C4-2B (cell line): Measurements from ENCODE around the gene DCAF6.

Experiments
- H3K27ac ChIP-seq: fragments of 450-650 bp; 2 replicates; pipeline ENCODE4 v1.5.1; 2017
- CTCF ChIP-seq: fragments of 450-650 bp; conservative IDR thresholded peaks from 2 replicates; pipeline ENCODE4 v1.5.1; 2017; ENCODE audit warnings: mild to moderate bottlenecking
- ZFX ChIP-seq: fragments of 450-650 bp; IDR thresholded peaks from 2 replicates; pipeline ENCODE4 v1.6.1; 2017

DCAF6 gene

GRCh38 chr1:168009322-168009721 is 72.8 kb downstream of the DCAF6 start:
- TF ChIP-seq CTCF: no peak
- no peak for TF ChIP-seq ZFX
- no peak overlapping the region for H3K27ac ChIP-seq

- no peak for TF ChIP-seq ZFX
- no peak for TF ChIP-seq CTCF
- H3K27ac ChIP-seq: no peak overlapping the region
Measured at GRCh38 chr1:168019407-168019806, 82.9 kb downstream of the DCAF6 start.

- TF ChIP-seq ZFX (no peak), CTCF (no peak)
- no peak overlapping the region for H3K27ac ChIP-seq
Measured at GRCh38 chr1:168031198-168031597, 94.7 kb downstream of the DCAF6 start.

- no peak overlapping the region for H3K27ac ChIP-seq
- no peak for TF ChIP-seq CTCF
- TF ChIP-seq ZFX: no peak
Measured at GRCh38 chr1:168031627-168032026, 95.1 kb downstream of the DCAF6 start.

GRCh38 chr1:168032029-168032428 is 95.5 kb downstream of the DCAF6 start:
- no peak for TF ChIP-seq ZFX
- TF ChIP-seq CTCF: no peak
- no peak overlapping the region for H3K27ac ChIP-seq

- H3K27ac ChIP-seq: peak overlapping the region; percentile 20; the same call in 1 of the 2 replicates
- no peak for TF ChIP-seq CTCF
- no peak for TF ChIP-seq ZFX
Measured at GRCh38 chr1:168035345-168035744, 98.9 kb downstream of the DCAF6 start.

GRCh38 chr1:168042362-168042761 is 105.9 kb downstream of the DCAF6 start:
- H3K27ac ChIP-seq: no peak overlapping the region
- TF ChIP-seq CTCF (no peak), ZFX (no peak)
